NT2/D1 (cell line): Measurements from ENCODE around the gene CWH43.

Experiments
- YY1 ChIP-seq: IDR thresholded peaks from 2 replicates; pipeline ENCODE4 v1.6.1; 2011; ENCODE audit not compliant: insufficient read length, insufficient read depth
- ZNF274 ChIP-seq: IDR thresholded peaks from 2 replicates; pipeline ENCODE4 v1.6.1; 2011; ENCODE audit warnings: mild to moderate bottlenecking, low read depth, low read length

DNA sequence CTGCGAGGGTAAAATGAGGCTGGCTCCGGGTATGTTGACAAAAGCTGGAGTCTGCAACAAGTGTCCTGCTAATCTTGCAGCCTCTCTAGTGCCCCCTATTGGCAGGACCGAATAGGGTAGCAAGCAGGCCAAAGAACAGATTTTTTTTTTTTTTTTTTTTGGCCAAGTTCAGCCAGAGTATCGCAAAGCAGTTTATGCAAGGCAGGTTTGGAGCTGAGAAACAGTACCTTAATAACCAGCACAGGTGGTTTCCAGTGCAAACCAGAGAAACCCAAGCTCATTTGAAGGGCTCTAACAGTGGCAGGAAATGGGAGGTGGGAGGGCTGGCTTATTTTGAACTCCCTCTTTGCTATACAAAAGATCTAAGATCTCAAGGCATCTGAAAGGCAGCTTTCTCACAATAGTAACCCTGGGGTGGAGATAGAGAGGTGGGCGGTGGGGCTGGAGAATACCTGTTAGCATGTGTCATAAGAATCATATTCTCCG is 41.3 kb upstream of the CWH43 start:
- TF ChIP-seq ZNF274 (no peak), YY1 (no peak)
